ENCODE results near the gene FEM1A. TPM values are rescaled to one million over a fixed set of nuclear protein-coding genes. Genes with fewer than 3 reads are reported as not detected.

Gene FEM1A
- total RNA-seq, 1 experiment from 2014 or later = 17.7 TPM

DNA sequence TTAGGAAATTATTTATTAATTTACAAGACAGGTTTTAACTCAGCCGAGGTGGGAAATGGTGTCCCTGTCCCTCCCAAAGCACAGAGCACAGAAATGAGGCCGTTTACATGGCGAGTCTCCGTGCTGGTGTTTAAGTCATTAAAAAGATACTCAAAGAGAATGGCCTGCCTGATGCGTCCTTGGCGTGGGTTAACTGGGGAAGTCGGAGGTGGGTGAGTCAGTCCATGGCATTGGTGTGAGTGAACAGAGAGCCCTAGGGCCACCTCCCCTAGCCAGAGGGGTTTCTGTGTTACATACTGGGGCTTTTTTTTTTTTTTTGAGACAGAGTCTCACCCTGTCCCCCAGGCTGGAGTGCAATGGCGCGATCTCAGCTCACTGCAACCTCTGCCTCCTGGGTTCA lies 3.9 kb downstream of the FEM1A start:
- TF ChIP-seq, protein P1, sequence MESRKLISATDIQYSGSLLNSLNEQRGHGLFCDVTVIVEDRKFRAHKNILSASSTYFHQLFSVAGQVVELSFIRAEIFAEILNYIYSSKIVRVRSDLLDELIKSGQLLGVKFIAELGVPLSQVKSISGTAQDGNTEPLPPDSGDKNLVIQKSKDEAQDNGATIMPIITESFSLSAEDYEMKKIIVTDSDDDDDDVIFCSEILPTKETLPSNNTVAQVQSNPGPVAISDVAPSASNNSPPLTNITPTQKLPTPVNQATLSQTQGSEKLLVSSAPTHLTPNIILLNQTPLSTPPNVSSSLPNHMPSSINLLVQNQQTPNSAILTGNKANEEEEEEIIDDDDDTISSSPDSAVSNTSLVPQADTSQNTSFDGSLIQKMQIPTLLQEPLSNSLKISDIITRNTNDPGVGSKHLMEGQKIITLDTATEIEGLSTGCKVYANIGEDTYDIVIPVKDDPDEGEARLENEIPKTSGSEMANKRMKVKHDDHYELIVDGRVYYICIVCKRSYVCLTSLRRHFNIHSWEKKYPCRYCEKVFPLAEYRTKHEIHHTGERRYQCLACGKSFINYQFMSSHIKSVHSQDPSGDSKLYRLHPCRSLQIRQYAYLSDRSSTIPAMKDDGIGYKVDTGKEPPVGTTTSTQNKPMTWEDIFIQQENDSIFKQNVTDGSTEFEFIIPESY (IDR thresholded peaks at IDR 0.05; ENCODE audit: extremely low read depth, insufficient replicate concordance, low read length) = no peak
- TF ChIP-seq RAD21 (IDR thresholded peaks at IDR 0.05; ENCODE audit: low read depth) = no peak
- TF ChIP-seq EZH2phosphoT487 (IDR thresholded peaks at IDR 0.05; ENCODE audit: borderline replicate concordance) = no peak
- TF ChIP-seq SIN3A (IDR thresholded peaks at IDR 0.05; ENCODE audit: low read depth) = no peak
- no peak for TF ChIP-seq ZFX (IDR thresholded peaks at IDR 0.05)
- TF ChIP-seq CBX3 (IDR thresholded peaks at IDR 0.05; ENCODE audit: low read depth) = no peak
- TF ChIP-seq REST (IDR thresholded peaks at IDR 0.05; ENCODE audit: low read depth) = no peak
- TF ChIP-seq, protein P2, sequence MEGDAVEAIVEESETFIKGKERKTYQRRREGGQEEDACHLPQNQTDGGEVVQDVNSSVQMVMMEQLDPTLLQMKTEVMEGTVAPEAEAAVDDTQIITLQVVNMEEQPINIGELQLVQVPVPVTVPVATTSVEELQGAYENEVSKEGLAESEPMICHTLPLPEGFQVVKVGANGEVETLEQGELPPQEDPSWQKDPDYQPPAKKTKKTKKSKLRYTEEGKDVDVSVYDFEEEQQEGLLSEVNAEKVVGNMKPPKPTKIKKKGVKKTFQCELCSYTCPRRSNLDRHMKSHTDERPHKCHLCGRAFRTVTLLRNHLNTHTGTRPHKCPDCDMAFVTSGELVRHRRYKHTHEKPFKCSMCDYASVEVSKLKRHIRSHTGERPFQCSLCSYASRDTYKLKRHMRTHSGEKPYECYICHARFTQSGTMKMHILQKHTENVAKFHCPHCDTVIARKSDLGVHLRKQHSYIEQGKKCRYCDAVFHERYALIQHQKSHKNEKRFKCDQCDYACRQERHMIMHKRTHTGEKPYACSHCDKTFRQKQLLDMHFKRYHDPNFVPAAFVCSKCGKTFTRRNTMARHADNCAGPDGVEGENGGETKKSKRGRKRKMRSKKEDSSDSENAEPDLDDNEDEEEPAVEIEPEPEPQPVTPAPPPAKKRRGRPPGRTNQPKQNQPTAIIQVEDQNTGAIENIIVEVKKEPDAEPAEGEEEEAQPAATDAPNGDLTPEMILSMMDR (IDR thresholded peaks at IDR 0.05 in 2 of 3, conservative IDR thresholded peaks at IDR 0.05 in 1 of 3; ENCODE audit: borderline replicate concordance in 1 of 3, insufficient read depth in 1 of 3, low read depth in 2 of 3, low read length in 2 of 3) = no peak
- Histone ChIP-seq H4K20me1 (ENCODE audit: insufficient read depth) (peaks cover 6% of the 10 kb centered on the region; the same call in 1 of the 2 replicates), H3K36me3 (ENCODE audit: control insufficient read depth in 1 of 2, insufficient read depth in 2 of 2, low read length in 2 of 2) (peaks cover 10 to 25% of the 10 kb centered on the region in 2 experiments; a peak in 3 of 4 replicates), H3K4me1 (ENCODE audit: control insufficient read depth in 1 of 2, insufficient read depth in 2 of 2, low read length in 2 of 2) (peaks cover 6 to 15% of the 10 kb centered on the region in 2 experiments; a peak in 3 of 4 replicates), H3K9ac (ENCODE audit: low read length) (no peak overlapping the region), H3K9me2 (ENCODE audit: insufficient read depth) (no peaks in the 10 kb centered on the region), H3K4me2 (ENCODE audit: low read length) (no peak overlapping the region), H3K79me2 (ENCODE audit: insufficient read depth, low read length) (peaks cover 58% of the 10 kb centered on the region), H3K27me3 (ENCODE audit: insufficient read depth, low read length) (no peaks in the 10 kb centered on the region), H3K27ac (ENCODE audit: low read depth, low read length) (no peak overlapping the region), H3K4me3 (replicated peaks in 1 of 2; ENCODE audit: low read depth in 1 of 2, low read length in 2 of 2) (no peak overlapping the region), H3K9me3 (ENCODE audit: control insufficient read depth in 1 of 2, insufficient read depth in 1 of 2, low read depth in 1 of 2, low read length in 2 of 2) (no peaks in the 10 kb centered on the region), H2AFZ (ENCODE audit: low read depth, low read length, poor library complexity, severe bottlenecking) (no peak overlapping the region)
- no peak for DNase-seq (ENCODE audit: low read depth, low spot score)
- intact Hi-C loops (cut with micrococcal nuclease) = no loop called here
- ATAC-seq = no peak
- ChIA-PET RAD21 (ENCODE audit: low non-redundant PET in 1 of 2, low total read pairs in 2 of 2, uncharacterized antibody in 2 of 2, unreplicated experiment in 2 of 2) (no interaction called here), CTCF (no interaction called here), POLR2A (no interaction called here)
- BruUV-seq (replicated peaks) = no TSS peak
